SIG-M5 treated with dmso at 0.1 percent for 504 hours (cell line): ENCODE data around the gene ZNF334.

ENCODE experiments used
- DNase-seq: peaks from one replicate; lab custom pipeline; 2025; ENCODE audit not compliant: unreplicated experiment; lab: John Stamatoyannopoulos, UW

Gene ZNF334

GRCh38 chr20:46488451-46488850 lies 24.9 kb downstream of the ZNF334 start:
- DNase-seq = no peak

- no peak for DNase-seq
Measured at GRCh38 chr20:46487628-46488027, 25.7 kb downstream of the ZNF334 start.

DNA sequence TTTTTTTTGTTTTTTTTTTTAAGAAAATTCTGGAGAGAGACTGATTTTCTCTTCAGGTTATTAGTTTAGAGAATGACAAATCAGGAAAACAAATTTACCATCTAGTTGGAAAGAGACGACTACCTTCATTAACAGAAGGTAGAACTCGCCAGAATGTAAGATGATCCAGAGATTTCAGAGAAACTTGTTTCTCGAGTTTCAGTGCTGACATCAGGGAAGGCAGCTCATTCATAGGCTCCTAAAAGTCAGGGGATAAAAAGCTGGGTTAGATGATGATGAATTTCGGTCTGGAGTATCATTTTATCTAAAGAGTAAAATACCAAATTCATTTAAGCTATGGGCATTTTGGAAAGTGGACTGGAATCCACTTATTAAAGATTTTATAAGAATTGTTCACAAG lies 27.9 kb downstream of the ZNF334 start:
- DNase-seq = peak; percentile 33

DNA sequence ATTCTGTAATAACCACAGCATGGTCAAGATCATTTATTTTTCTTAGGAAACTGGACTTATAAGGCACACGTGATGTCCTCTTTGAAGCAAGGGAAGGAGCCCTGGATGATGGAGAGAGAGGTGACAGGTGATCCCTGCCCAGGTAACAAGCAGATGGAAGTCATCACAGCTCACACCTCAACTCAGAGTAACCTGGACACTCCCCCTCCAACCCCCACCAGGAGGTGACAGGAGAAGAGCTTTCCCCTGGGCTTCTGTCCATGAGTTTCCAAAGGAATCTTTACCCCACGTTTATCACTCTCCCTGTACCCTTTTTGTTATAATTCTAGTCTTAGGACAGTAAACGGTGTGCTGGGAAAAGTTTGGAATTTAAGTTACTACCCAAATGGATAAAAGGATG lies 28.4 kb downstream of the ZNF334 start:
- DNase-seq = no peak

- DNase-seq = no peak
Measured at GRCh38 chr20:46483879-46484278, 29.5 kb downstream of the ZNF334 start.

DNA sequence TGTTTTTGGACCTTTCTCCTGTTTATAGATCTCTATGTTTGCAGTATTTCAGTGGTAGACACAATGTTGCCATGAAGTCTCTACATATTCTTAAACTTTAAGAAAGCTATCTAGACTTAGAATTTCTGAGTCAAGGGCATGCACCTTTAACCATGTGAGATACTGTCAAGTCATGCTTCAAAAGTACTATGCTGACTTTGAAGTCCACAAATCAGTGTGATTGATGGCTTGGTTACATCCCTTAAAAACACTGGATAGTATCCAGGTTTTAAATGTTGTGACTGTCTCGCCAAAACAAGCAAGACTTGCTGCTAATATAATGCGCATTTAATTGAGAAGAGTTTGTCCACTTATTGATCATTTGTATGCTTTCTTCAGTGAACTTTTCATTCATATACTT lies 30.5 kb downstream of the ZNF334 start:
- no peak for DNase-seq

DNA sequence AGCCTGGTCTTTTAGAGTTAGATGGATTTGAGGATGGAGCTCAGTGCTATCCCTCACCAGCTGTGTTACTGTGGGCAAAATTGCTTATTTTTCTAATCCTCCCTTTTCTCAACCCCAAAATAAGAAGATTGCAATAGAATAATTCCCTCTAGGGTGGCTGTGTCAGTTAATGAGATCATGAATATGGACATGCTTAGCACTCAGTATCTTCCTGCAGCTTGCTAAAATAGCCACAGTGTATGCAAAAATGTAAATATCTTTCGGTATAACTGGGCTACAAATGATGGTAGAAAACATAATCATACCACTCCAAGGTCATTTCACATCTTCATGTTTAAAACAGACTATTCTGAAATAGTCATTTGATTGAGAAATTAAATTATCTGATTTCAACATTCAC lies 35.7 kb downstream of the ZNF334 start:
- DNase-seq = no peak

GRCh38 chr20:46477225-46477624 lies 36.1 kb downstream of the ZNF334 start:
- DNase-seq = no peak

GRCh38 chr20:46468508-46468907 lies 44.9 kb downstream of the ZNF334 start:
- DNase-seq = no peak

DNA sequence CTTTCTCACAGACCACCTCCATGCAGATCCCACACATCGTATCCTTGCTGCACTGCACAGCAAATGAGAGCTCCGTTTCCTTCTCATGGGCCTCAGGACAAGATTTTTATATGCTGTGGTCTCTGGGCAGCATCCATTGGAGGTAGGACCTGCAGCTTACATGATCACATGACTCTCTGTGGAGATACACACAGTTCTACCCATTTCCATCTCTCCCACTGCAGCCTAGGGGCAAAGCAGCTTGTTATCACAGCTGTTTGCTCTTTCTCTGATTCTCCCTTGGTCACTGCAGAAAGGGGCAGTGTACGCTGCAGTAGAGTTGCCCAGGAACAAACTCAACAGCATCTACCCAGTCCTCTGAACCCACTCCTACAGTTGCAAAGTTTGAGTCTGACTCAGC lies 48.9 kb downstream of the ZNF334 start:
- no peak for DNase-seq

DNA sequence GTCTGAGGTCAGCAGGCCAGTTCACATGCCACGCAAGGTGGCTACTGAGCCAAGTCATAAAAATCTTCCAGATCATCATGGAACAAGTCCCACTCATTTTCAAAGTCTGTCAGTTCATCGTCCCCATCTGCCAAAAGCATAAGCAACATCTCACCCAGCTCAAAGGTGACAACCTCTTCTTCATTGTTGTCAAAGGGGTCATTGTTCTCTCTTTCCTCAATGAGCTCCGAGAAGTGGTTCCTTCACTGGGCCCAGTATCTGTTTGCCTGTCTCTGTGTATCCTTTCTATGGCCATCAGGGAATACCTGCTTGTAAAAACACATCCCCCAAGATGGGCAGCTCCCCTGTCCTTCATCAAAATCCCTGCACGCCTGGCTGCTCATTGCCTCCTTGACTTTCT lies 49.5 kb downstream of the ZNF334 start:
- DNase-seq = no peak

GRCh38 chr20:46461808-46462207 lies 51.6 kb downstream of the ZNF334 start:
- DNase-seq = no peak

GRCh38 chr20:46458866-46459750 lies 54.3 kb downstream of the ZNF334 start:
- no peak for DNase-seq

DNA sequence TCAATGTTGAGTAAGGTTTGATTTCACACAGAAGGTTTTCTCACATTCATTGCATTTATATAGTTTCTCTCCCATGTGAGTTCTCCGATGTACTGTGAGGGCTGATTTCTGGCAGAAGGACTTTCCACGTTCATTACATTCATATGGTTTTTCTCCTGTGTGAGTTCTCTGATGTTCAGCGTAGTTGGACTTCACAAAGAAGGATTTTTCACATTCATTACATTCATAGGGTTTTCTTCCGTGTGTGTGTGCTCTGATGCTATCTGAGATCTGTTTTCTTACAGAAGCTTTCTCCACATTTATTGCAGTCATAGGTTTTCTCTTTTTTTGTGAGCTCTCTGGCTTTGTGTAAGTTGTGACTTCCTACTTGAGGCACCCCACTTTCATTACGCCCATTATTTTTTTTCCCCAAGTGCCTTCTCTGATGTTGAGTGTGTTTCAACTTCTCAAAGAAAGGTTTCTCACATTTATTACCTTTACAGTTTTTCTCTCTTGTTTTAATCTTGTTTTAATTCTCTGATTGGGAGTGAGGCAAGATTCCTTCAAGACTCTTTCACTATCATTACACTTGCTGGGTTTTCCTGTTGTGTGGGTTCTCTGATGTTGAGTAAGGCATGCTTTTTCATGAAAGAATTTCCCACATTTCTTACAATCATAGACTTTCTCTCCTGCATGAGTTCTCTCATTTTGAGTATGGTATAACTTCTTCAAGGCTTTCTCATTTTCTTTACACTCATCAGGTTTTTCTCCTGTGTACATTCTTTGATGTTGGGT lies 56.9 kb downstream of the ZNF334 start:
- DNase-seq = no peak

- DNase-seq = no peak
Measured at GRCh38 chr20:46455729-46456128, 57.6 kb downstream of the ZNF334 start.
